Osteoblast (primary cell): ENCODE measurements around the gene BAZ1A. TPM values are rescaled to one million over a fixed set of nuclear protein-coding genes. Genes with fewer than 3 reads are reported as not detected.

Source experiments
- DNase-seq: peaks from one replicate; pipeline ENCODE4 v3.0.0; 2011; ENCODE audit warnings: low spot score, mixed read lengths; ENCODE audit not compliant: insufficient read length; ENCODE audit errors: missing footprints
- H2AFZ ChIP-seq: 2 replicates; pipeline ENCODE4 v1.6.0; 2011; ENCODE audit warnings: mild to moderate bottlenecking, low read length
- H3K27ac ChIP-seq: 2 replicates; pipeline ENCODE4 v1.5.1; 2011; ENCODE audit warnings: mild to moderate bottlenecking, low read depth, low read length, moderate library complexity
- H3K27me3 ChIP-seq: 2 replicates; pipeline ENCODE4 v1.6.0; 2012; ENCODE audit warnings: mild to moderate bottlenecking, control low read depth, inconsistent platforms, low read length, moderate library complexity; ENCODE audit not compliant: insufficient read depth
- H3K36me3 ChIP-seq: 2 replicates; pipeline ENCODE4 v1.5.1; 2011; ENCODE audit warnings: mild to moderate bottlenecking, low read length, control low read depth, moderate library complexity; ENCODE audit not compliant: insufficient read depth
- H3K4me1 ChIP-seq: 2 replicates; pipeline ENCODE4 v1.5.1; 2011; ENCODE audit warnings: mild to moderate bottlenecking, low read length, control low read depth, moderate library complexity; ENCODE audit not compliant: insufficient read depth
- H3K4me2 ChIP-seq: 2 replicates; pipeline ENCODE4 v1.6.0; 2011; ENCODE audit warnings: mild to moderate bottlenecking, low read length; ENCODE audit not compliant: insufficient read depth
- H3K4me3 ChIP-seq: fragments of 200-600 bp; sonication (generic); 3 replicates; pipeline ENCODE4 v1.5.1; 2012; ENCODE audit warnings: mild to moderate bottlenecking, low read length, inconsistent platforms; ENCODE audit not compliant: insufficient read depth
- H3K79me2 ChIP-seq: 2 replicates; pipeline ENCODE4 v1.6.0; 2012; ENCODE audit warnings: mild to moderate bottlenecking, low read length, control low read depth, inconsistent platforms; ENCODE audit not compliant: insufficient read depth
- H3K9me3 ChIP-seq: 2 replicates; pipeline ENCODE4 v1.5.1; 2011; ENCODE audit warnings: low read depth, low read length, control low read depth
- H4K20me1 ChIP-seq: 2 replicates; pipeline ENCODE4 v1.6.0; 2012; ENCODE audit warnings: mild to moderate bottlenecking, low read length, control low read depth; ENCODE audit not compliant: insufficient read depth
- CTCF ChIP-seq: IDR thresholded peaks from 2 replicates; pipeline ENCODE4 v1.5.1; 2011; ENCODE audit warnings: mild to moderate bottlenecking, low read depth, low read length, moderate library complexity; ENCODE audit errors: extremely low read depth
- small RNA-seq: library from RNA; depleted of rRNA; stranded (forward); fragments of <200 nt; gene quantifications from one replicate; pipeline ENCODE3, GENCODE V24; 2012
- total RNA-seq: library from RNA; depleted of rRNA; stranded (reverse); fragments of >200 nt; gene quantifications from 2 replicates; pipeline ENCODE4 v1.2.3, GENCODE V29; 2012

Gene BAZ1A
- total RNA-seq, 1 donor = 23.9 TPM

- no peak for TF ChIP-seq CTCF
- Histone ChIP-seq H3K4me3 (peak overlapping the region; percentile 38), H3K9me3 (no peaks in the 10 kb centered on the region), H4K20me1 (no peaks in the 10 kb centered on the region), H3K36me3 (peaks cover 24% of the 10 kb centered on the region), H3K27ac (peak overlapping the region; percentile 89), H3K79me2 (peaks cover 14% of the 10 kb centered on the region), H3K27me3 (no peaks in the 10 kb centered on the region), H3K4me1 (peaks cover 45% of the 10 kb centered on the region), H2AFZ (no peak overlapping the region), H3K4me2 (peak overlapping the region; percentile 93)
- DNase-seq = peak; percentile 76
These were observed 164.0 kb downstream of the BAZ1A start for GRCh38 chr14:34711169-34711568.

- H3K4me2 ChIP-seq = peak overlapping the region; percentile 93
- no peaks in the 10 kb centered on the region for H4K20me1 ChIP-seq
- no peak overlapping the region for H3K4me3 ChIP-seq
- H3K27me3 ChIP-seq = no peaks in the 10 kb centered on the region
- no peak overlapping the region for H2AFZ ChIP-seq
- no peak for TF ChIP-seq CTCF
- peaks cover 45% of the 10 kb centered on the region for H3K4me1 ChIP-seq
- no peaks in the 10 kb centered on the region for H3K9me3 ChIP-seq
- peaks cover 14% of the 10 kb centered on the region for H3K79me2 ChIP-seq
- peaks cover 24% of the 10 kb centered on the region for H3K36me3 ChIP-seq
- H3K27ac ChIP-seq = peak overlapping the region; percentile 89
- no peak for DNase-seq
These were observed 164.4 kb downstream of the BAZ1A start for GRCh38 chr14:34710744-34711143.

GRCh38 chr14:34710006-34710405, 165.2 kb downstream of the BAZ1A start:
- Histone ChIP-seq H3K36me3 (peaks cover 24% of the 10 kb centered on the region), H3K27ac (peak overlapping the region; percentile 89), H2AFZ (no peak overlapping the region), H3K27me3 (no peaks in the 10 kb centered on the region), H4K20me1 (no peaks in the 10 kb centered on the region), H3K4me3 (no peak overlapping the region), H3K9me3 (no peaks in the 10 kb centered on the region), H3K4me1 (peaks cover 43% of the 10 kb centered on the region), H3K4me2 (peak overlapping the region; percentile 93), H3K79me2 (peaks cover 14% of the 10 kb centered on the region)
- no peak for TF ChIP-seq CTCF
- DNase-seq = no peak

- Histone ChIP-seq H3K36me3 (peaks cover 19% of the 10 kb centered on the region), H3K79me2 (peaks cover 11% of the 10 kb centered on the region), H3K4me2 (no peak overlapping the region), H3K4me1 (peaks cover 35% of the 10 kb centered on the region), H4K20me1 (no peaks in the 10 kb centered on the region), H3K27ac (no peak overlapping the region), H2AFZ (no peak overlapping the region), H3K4me3 (no peak overlapping the region), H3K9me3 (no peaks in the 10 kb centered on the region), H3K27me3 (no peaks in the 10 kb centered on the region)
- no peak for TF ChIP-seq CTCF
- no peak for DNase-seq
These were observed 167.4 kb downstream of the BAZ1A start for GRCh38 chr14:34707722-34708121.

Small RNAs within 50 kb of the gene (small RNA-seq; reads per million reads assigned to genes)
- gene AL121603.1 (not detected), gene RNU7-41P (not detected)

Other genes starting within 250 kb of the BAZ1A start
- gene SNX6, start 245.2 kb downstream of the BAZ1A start, total RNA-seq = 177 and 204 TPM in 2 replicates
- 114 TPM in 2 replicates for gene CFL2, start 160.8 kb downstream of the BAZ1A start, total RNA-seq
- gene SRP54, start 107.6 kb upstream of the BAZ1A start, total RNA-seq = 66.6 and 72.0 TPM in 2 replicates
- 30.0 and 34.2 TPM in 2 replicates for gene FAM177A1, start 170.9 kb upstream of the BAZ1A start, total RNA-seq
- 53.0 and 53.9 TPM in 2 replicates for gene PPP2R3C, start 246.6 kb upstream of the BAZ1A start, total RNA-seq
- 27.7 and 30.4 TPM in 2 replicates for gene PRORP, start 247.2 kb upstream of the BAZ1A start, total RNA-seq